ENCODE measurements around the gene PDCD1LG2.

The PDCD1LG2 gene

DNA sequence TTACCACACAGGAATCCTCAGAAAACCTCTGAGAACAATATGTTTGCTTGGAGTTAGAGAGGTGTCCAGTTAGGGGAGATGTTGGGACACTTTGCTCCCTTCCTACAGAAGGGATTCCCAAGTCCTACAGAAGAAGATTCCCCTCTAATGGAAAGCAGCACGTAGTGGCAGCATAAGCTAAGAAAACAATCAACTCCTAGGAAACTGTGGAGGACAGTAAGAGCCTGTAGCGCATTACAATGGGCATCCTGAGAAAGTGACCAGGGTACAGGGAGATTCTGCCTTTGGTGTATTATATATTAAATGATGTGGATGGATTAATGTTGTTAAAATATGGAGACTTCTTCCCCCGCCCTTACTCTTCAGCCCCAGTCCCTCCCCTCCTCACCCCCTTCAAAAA, 104.7 kb downstream of the PDCD1LG2 start:
- DNase-seq, result no peak

DNA sequence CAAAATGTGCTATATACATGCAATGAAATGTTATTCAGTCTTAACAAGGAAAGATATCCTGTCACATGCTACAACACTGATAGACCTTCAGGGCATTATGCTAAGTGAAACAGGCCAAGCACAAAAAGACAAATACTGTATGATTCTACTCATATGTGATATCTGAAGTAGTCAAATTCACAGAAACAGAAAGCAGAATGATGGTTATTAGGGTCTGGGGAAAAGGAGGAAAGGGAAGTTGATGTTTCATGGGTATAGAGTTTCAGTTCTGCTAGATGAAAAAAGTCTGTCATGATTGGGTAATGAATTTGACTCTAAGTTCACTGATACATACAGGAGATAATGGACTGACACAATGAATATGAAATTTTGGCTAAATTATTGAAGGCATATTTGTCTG, 107.4 kb downstream of the PDCD1LG2 start:
- no peak for DNase-seq

GRCh38 chr9:5620494-5620893, 110.2 kb downstream of the PDCD1LG2 start:
- DNase-seq, result no peak

Data from NCI-H1105 treated with DMSO at 0.1 percent for 48 hours (cell line).